Right lobe of liver (tissue), 4 donors: Measurements from ENCODE around the gene CCR8.

ENCODE experiments used
- POLR2A ChIP-seq: fragments of 450-650 bp; IDR thresholded peaks from one replicate; pipeline ENCODE4 v1.6.1; 2017; ENCODE audit warnings: antibody characterized with exemption, mild to moderate bottlenecking
- TF ChIP-seq, protein P1 (sequence below), 4 donors: fragments of 200-600 bp in 3 of 4; fragments of 450-650 bp in 1 of 4; IDR thresholded peaks; one replicate each; pipeline versions ENCODE4 v1.5.1 to v1.8.0; 2016 to 2022; ENCODE audit warnings: antibody characterized with exemption in 4 of 4, mild to moderate bottlenecking in 2 of 4
- donor health status: DM: no; HTN: no; CAD: no.
- donor health status: DM: no; HTN: no; CAD: no.
- donor health status: DM: no; HTN: yes; CAD: no.

DNA sequence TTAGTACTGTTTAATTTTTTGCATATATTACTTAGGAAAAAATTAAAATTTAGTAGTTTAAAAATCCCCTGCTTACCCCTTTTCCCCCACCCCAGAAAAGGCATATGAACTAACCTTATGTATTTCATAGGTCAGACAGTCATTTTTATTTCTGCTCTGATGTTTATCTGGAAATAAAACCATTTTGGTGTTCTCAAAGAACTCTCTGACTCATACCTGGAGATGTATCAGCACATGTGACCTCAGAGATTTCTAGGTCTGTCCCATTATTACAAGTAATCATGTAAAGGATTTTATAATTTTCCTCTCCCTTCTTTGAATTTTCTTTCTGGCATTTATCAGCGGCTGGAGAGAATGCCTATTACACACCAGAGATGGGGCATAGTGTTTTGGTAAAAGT lies 14.1 kb upstream of the CCR8 start:
- TF ChIP-seq, protein P1, sequence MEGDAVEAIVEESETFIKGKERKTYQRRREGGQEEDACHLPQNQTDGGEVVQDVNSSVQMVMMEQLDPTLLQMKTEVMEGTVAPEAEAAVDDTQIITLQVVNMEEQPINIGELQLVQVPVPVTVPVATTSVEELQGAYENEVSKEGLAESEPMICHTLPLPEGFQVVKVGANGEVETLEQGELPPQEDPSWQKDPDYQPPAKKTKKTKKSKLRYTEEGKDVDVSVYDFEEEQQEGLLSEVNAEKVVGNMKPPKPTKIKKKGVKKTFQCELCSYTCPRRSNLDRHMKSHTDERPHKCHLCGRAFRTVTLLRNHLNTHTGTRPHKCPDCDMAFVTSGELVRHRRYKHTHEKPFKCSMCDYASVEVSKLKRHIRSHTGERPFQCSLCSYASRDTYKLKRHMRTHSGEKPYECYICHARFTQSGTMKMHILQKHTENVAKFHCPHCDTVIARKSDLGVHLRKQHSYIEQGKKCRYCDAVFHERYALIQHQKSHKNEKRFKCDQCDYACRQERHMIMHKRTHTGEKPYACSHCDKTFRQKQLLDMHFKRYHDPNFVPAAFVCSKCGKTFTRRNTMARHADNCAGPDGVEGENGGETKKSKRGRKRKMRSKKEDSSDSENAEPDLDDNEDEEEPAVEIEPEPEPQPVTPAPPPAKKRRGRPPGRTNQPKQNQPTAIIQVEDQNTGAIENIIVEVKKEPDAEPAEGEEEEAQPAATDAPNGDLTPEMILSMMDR (IDR thresholded peaks at IDR 0.05) = no peak
- TF ChIP-seq POLR2A = no peak
